Neutrophil (primary cell): ENCODE results near the gene PCSK6.
"Not testable (repeated sequence)": the region's sequence is repeated elsewhere in the genome, so short reads cannot be mapped to it uniquely, and the experiment has no call there.

Experiments used
- H3K27ac ChIP-seq: fragments of 200-600 bp; sonication (generic); 2 replicates; pipeline ENCODE4 v1.5.1; 2016; ENCODE audit warnings: mild to moderate bottlenecking, moderate library complexity
- H3K27me3 ChIP-seq: fragments of 200-600 bp; sonication (generic); 2 replicates; pipeline ENCODE4 v1.6.0; 2016; ENCODE audit warnings: mild to moderate bottlenecking
- H3K36me3 ChIP-seq: fragments of 200-600 bp; sonication (generic); 2 replicates; pipeline ENCODE4 v1.5.1; 2017
- H3K4me1 ChIP-seq, 2 experiments: fragments of 200-600 bp in 1 of 2; sonication (generic) in 1 of 2; 1 replicate in 1 of 2; 2 replicates in 1 of 2; pipeline versions ENCODE4 v1.5.1 to v1.6.1; 2013 to 2016; ENCODE audit warnings: low read depth in 1 of 2, low read length in 1 of 2, mild to moderate bottlenecking in 1 of 2, moderate library complexity in 1 of 2; ENCODE audit not compliant: control insufficient read depth in 1 of 2, insufficient read depth in 1 of 2
- H3K4me3 ChIP-seq, 2 experiments: fragments of 200-600 bp in 1 of 2; sonication (generic) in 1 of 2; 1 replicate in 1 of 2; 2 replicates in 1 of 2; pipeline ENCODE4 v1.5.1; 2013 to 2016; ENCODE audit warnings: low read depth in 1 of 2, low read length in 1 of 2, mild to moderate bottlenecking in 1 of 2, moderate library complexity in 1 of 2
- H3K9me3 ChIP-seq: fragments of 200-600 bp; sonication (generic); 2 replicates; pipeline ENCODE4 v1.5.1; 2016
- TF ChIP-seq, protein P1 (sequence below): fragments of 200-600 bp; sonication (generic); IDR thresholded peaks from 2 replicates; pipeline ENCODE4 v1.5.1; 2016; ENCODE audit warnings: antibody characterized with exemption

PCSK6 gene

DNA sequence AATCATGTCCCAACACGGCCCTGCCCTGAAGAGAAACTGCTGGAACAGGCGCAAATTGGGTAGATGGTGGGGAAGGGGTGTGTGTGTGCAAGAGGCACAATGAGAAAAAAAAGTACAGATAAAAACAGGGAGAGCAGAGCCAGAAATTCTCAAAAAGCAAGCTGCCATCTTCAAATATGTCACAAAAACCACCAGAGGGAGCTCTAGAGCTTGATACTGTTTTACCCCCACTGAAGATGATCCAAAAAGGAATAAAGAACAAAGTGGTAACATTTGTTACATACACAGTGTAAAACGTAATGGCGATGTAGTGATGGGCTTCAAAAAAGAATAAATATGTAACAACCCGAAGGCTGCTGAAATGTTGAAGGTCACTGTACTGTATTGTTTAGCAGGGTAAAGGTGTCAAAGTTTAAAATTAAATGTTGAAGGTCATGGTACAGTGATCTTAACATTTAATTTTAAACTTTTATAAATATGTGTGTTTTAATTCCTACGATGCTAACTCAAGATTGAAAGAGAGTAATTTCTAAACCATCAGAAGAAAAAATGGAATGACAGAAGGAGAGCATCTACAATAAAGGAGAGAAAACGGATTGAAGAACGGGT, 200.5 kb downstream of the PCSK6 start:
- no peaks in the 10 kb centered on the region for H3K9me3 ChIP-seq
- no peak overlapping the region for H3K27ac ChIP-seq
- H3K36me3 ChIP-seq: peaks cover 26% of the 10 kb centered on the region
- H3K4me1 ChIP-seq: peaks cover 10% of the 10 kb centered on the region in 2 experiments
- H3K27me3 ChIP-seq: no peaks in the 10 kb centered on the region
- TF ChIP-seq, protein P1, sequence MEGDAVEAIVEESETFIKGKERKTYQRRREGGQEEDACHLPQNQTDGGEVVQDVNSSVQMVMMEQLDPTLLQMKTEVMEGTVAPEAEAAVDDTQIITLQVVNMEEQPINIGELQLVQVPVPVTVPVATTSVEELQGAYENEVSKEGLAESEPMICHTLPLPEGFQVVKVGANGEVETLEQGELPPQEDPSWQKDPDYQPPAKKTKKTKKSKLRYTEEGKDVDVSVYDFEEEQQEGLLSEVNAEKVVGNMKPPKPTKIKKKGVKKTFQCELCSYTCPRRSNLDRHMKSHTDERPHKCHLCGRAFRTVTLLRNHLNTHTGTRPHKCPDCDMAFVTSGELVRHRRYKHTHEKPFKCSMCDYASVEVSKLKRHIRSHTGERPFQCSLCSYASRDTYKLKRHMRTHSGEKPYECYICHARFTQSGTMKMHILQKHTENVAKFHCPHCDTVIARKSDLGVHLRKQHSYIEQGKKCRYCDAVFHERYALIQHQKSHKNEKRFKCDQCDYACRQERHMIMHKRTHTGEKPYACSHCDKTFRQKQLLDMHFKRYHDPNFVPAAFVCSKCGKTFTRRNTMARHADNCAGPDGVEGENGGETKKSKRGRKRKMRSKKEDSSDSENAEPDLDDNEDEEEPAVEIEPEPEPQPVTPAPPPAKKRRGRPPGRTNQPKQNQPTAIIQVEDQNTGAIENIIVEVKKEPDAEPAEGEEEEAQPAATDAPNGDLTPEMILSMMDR: peak; percentile 66
- no peak overlapping the region for H3K4me3 ChIP-seq

DNA sequence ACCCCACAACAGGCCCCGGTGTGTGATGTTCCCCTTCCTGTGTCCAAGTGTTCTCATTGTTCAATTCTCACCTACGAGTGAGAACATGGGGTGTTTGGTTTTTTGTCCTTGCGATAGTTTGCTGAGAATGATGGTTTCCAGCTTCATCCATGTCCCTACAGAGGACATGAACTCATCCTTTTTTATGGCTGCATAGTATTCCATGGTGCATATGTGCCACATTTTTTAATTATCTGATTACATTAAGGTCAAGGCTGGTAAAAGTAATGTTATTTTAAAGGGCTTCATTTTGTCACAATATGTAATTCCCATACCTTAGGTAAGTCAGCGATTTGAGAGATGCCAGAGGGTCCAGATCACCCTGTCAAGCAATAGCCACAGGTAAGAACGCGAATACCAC, 202.2 kb downstream of the PCSK6 start:
- not testable (repeated sequence) for H3K9me3 ChIP-seq, H3K4me1 ChIP-seq, H3K27me3 ChIP-seq, H3K27ac ChIP-seq, H3K4me3 ChIP-seq
- H3K36me3 ChIP-seq: peaks cover 40% of the 10 kb centered on the region

DNA sequence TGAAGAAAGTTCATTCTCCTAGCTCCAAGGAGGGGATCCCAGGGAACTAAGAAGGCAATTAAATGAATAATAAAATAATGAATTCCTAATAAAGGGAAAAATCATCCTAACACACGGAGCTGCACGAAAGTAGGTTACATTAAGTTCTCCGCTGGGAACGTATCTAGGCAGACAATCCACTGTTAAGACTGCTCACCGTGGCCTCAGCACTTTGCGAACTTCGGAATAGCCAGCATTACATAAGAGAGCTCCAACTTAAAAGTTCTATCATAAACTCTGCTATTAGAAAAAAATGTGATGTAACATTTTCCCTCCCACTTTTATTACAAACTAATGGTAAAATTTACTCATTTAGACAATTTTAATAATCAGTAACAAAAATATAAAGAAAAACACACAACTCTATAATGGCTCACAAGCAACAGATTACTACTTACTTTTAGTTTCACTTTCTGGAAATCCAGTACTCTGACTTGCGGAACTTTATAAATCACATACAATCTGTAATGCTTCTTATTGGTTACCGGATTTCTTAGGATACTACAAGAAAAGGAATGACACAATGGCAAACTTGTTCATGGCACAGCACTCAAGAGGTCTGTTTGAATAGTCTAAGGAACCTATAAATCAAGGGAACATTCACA, 202.9 kb downstream of the PCSK6 start:
- Histone ChIP-seq H3K36me3 (peaks cover 48% of the 10 kb centered on the region), H3K27ac (peak overlapping the region; percentile 3), H3K4me1 (no peaks in the 10 kb centered on the region), H3K4me3 (no peak overlapping the region), H3K9me3 (no peaks in the 10 kb centered on the region), H3K27me3 (no peaks in the 10 kb centered on the region)
- TF ChIP-seq, protein P1: no peak

DNA sequence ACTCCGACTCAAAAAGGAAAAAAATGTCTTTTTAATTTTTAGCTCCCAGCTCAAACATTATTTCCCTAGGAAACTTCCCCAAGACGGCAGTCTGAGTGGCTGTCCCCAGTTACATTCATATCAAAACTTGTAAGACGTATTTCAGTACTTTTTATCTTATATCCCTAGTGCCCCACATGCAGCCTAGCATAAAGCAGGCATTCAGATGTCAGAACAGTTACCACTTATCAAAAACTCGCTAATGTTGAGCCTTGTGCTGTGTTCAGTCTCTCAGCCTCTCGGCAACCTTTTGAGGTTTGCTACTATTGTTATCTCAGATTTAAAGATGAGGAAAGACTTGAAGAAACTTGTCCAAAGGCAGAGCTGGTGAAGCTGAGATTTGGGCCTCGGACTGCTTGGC, 205.6 kb downstream of the PCSK6 start:
- no peaks in the 10 kb centered on the region for H3K9me3 ChIP-seq
- H3K4me1 ChIP-seq: no peaks in the 10 kb centered on the region
- no peak overlapping the region for H3K4me3 ChIP-seq
- no peak overlapping the region for H3K27ac ChIP-seq
- TF ChIP-seq, protein P1: no peak
- peaks cover 64% of the 10 kb centered on the region for H3K36me3 ChIP-seq
- H3K27me3 ChIP-seq: no peaks in the 10 kb centered on the region

DNA sequence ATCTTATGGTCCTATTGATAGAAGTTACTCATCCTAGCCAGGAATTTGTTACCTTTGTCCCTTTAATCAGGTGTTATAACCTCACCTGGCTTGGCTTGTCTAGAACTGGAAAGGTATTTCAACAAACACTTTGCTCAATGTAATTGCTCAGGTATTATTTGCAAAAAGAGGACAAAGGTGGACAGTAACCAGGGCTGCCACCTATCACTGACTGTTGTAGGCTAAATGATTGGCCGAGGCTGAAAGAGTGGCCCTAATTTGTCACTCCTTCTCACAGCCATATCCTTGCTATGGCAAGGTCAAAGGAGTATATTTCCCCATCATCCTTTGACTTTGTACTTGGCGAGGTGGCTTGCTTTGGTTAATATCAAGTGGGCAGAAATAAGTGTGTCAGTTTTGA, 209.5 kb downstream of the PCSK6 start:
- Histone ChIP-seq H3K9me3 (no peaks in the 10 kb centered on the region), H3K36me3 (peaks cover 50% of the 10 kb centered on the region), H3K4me1 (peaks cover 13% of the 10 kb centered on the region in 2 experiments), H3K27me3 (no peaks in the 10 kb centered on the region), H3K4me3 (no peak overlapping the region), H3K27ac (no peak overlapping the region)
- TF ChIP-seq, protein P1: no peak

DNA sequence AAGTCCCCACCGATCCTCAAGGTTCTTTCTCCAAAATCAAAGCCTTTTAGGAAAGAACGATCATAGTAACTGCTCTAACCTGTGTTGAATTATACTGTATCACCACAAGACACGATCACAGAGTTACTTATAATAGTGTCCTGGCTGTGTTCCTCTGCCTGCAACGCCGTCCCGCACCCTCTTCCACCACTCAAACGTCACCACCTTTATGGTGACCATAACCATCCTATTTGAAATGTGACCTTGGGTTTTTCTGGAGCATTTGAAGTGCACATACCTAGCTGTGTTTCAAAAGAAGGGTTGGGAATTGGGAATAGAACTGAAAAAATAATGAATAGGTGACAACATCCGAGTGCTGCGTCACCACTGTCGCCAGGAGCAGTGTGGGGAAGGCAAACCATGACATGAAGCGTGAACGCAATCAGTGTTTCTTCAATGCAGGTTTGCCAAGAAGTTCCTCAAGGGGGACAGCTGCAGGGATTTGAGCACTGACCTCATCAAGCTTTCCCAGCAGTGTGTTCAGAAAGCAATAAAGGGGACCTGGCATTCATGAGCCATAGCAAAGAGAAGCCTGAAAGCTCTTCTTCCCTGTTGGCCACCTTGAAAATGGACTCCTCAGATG, 211.5 kb downstream of the PCSK6 start:
- TF ChIP-seq, protein P1: no peak
- no peaks in the 10 kb centered on the region for H3K9me3 ChIP-seq
- peak overlapping the region; percentile 74 to 97 for H3K4me3 ChIP-seq
- no peak overlapping the region for H3K27ac ChIP-seq
- peaks cover 52% of the 10 kb centered on the region for H3K36me3 ChIP-seq
- H3K4me1 ChIP-seq: peaks cover 13% of the 10 kb centered on the region in 2 experiments
- H3K27me3 ChIP-seq: no peaks in the 10 kb centered on the region
